NCI-H187 (cell line): Measurements from ENCODE around the gene KRTAP12-1.

Experiments
- DNase-seq, 2 experiments: peaks; one replicate each; lab custom pipeline; 2025; lab: John Stamatoyannopoulos, UW

KRTAP12-1 gene, protein sequence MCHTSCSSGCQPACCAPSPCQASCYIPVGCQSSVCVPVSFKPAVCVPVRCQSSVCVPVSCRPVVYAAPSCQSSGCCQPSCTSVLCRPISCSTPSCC

DNA sequence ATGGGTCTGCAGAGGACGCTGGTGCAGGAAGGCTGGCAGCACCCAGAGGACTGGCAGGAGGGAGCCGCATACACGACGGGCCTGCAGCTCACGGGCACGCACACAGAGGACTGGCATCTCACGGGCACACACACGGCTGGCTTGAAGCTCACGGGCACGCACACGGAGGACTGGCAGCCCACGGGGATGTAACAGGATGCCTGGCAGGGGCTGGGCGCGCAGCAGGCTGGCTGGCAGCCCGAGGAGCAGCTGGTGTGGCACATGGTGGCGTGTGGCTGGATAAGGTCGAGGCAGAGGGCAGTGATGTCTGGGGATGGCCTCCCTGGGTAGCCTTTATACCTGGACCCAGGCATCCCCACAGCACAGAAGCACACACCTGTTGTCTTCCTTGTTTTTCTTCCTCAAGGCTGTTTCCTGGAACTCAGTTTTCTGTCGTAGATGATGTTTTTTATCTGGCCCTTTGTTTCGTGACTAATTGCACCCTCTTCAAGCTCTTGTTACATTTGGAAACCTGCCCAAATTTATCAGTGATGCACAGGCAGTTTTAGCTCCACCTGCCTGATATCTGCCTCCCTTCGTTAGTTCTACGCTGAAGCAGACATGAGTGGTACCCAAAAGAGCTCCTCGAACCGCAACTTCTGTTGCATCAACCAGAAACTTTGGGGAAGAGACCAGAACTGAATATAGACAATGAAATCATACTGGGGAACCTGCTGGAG, at the start of gene KRTAP12-1:
TSS of gene KRTAP12-1 (minus strand) at position 303 of the 719 bp plus-strand sequence. CDS start at position 263, 40 bp downstream.
- peak; percentile 70 to 81 for DNase-seq

DNA sequence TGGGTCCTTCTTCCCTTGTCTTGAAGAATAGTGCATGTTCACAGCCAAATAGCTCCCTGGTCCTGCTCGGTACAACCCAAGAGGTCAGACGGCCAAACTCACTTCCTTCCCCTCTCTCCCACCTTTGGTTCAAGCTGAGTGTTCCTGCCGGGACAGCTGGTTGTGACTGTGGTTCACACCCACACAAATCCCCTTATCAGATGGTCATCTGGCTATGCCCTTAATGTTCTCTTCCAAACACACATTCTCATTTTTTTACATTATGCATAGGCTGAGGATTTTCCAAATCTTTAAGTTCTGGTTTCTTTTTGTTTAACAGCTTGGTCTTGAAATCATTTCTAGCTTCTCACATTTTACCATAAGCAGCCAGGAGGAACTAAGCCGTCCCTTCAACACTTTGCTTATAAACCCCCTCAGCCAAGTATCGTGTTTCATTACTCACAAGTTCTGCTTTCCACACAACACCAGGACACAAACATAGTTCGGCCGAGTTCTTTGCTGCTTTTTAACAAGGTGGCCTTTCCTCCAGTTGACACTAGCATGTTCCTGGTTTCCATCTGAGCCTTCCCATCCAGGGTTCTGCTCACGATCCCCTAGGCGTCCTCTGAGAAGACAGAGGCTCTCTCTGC, 49.1 kb upstream of the KRTAP12-1 start:
- DNase-seq = no peak

DNA sequence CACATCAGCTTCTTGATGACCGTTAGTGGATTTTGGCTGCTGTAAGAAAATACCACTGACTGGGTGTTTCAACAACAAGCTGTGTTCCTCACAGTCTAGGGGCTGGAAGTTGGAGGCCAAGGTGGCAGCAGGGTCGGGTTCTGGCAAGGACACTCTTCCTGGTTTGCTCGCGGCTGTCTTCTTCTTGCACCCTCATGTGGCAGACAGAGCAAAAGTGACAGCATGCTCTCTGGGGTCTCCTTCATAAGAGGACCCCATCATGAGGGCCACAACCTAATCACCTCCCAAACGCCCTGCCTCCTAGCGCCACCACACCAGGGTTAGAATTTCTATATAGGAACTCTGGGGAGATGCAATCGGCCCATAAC, 48.0 kb upstream of the KRTAP12-1 start:
- no peak for DNase-seq

DNA sequence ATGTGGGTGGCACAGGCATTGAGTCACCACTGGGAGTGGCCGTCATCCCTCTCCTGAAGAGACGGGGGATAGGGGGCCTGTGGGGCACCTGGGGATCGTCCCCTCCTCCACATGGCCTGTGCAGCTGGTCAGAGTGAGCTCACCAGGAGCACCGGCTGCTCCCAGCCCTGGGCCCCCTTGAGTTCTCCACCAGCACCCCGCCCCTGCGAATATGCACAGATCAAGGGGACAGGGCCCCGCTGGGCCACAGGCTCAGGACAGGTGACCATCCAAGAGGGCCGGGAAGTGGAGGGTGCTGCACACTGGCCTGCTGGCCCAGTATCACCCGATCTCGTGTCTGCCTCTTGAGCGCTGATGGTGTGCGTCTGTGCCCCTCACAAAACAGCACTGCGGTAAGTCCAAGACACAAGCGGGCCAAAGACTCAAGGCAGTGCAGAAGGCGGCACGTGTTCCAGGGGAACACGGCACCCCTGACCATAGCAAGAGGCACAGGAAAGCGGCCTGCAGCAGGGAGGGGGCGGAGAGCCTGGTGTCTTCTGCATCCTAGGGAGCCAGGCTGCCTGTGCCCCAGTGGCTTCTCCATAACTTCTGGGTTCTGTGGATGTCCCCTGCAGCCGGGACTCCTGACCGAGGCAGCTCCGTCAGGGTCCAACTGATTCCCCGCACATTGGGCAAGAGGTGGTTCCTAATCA, 47.5 kb upstream of the KRTAP12-1 start:
- no peak for DNase-seq

DNA sequence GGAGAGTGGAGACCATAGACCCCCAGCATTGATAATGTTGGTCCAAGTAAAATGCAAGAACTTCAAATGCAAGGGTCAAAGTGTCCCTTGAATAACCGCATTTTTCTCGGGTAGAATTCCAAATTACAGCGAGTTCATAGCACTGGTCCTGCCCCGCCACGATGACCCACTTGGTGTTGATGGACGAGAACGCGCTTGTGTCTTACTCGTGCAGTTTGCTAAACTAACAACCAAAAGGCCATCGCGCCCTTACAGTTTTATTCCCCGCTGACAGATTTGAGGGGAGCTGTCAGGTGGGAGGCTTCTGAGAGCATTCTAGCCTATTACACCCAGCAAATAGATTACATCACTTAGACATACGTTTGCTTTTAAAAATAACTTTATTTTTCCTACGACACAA, 46.8 kb upstream of the KRTAP12-1 start:
- DNase-seq = no peak

DNA sequence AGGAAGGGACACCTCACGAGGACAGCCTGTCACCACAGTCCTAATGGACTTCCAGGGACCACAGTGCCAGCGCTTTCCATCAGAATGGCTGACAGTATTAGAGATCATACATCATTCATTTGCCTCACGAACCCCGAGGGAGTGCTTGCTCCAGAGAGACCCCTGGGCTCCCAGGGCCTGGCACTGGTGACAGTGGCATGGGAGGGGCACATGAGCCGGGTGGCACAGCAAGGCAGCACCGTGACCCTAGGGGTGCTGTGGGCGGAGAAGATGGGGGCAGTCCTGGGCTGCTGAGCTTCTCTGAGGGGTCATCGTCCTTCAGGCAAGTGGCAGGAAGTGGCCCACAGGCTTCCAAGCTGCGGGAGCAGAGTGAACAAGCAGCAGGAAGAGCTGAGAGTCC, 45.8 kb upstream of the KRTAP12-1 start:
- DNase-seq = no peak

DNA sequence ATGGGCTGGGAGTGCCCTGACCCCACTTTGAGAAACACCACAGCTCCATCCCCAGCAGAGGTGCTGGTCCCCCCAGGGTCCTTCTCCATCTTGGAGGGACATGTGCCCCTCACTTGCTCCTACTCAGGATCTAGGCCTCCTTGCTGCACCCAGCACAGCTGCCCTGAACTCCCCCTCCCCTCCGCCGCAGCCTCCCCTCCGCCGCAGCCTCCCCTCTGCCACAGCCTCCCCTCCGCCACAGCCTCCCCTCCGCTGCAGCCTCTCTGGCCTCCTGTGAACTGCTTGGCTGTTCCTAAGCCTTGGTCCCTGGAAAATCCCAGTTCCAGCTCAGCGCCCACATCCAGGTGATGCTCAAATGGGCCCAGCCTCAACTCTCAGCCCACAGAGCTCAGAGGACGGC, 45.4 kb upstream of the KRTAP12-1 start:
- no peak for DNase-seq

DNA sequence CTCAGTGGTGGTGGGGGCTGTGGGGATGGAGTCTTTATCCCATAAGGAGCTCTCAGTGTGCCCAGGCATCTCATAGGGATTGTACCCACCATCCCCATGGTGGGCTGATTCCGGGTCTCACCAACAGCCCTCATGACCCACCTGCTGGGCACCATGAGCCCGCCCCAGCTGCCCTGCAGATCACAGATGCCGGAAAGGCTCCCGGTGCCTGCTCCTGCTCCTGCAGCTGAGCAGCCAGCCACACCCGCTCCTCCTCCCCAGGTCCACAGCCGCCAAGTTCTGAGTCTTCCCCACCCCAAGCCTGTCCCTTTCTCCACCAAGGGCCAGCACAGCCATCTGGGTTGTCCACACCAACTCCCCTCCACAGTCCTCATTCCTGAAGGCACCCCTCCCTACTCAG, 44.9 kb upstream of the KRTAP12-1 start:
- DNase-seq = no peak

DNA sequence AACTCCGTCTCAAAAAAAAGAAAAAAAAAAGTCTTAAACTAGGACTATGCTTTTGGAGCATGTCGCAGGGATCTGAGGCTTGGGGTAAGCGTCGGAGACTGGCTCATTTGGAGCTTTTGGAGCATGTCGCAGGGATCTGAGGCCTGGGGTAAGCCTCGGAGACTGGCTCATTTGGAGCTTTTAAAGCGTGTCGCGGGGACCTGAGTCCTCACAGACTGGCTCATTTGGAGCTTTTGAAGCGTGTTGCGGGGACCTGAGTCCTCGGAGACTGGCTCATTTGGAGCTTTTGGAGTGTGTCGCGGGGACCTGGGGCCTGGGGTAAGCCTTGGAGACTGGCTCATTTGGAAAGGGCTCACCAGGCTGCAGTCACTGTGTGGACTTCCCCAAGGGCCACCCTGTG, 43.0 kb upstream of the KRTAP12-1 start:
- DNase-seq = no peak

DNA sequence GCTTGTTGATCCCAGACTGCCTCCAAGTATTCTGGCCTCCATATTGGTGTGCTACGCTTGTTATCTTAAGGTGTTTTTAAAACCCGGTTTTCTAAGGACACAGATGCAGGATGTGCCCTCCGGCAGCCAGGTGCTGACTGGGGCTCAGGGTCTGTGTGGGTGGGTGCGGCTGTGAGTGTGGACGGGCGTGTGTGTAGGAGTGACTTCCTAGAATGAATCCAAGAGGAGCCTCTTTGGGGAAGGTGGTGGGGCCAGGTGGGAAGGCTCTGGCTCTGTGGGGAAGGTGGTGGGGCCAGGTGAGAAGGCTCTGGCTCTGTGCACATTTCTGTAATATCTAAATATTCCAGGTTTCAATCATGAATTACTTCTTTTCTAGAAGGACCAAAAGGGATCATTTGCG, 42.2 kb upstream of the KRTAP12-1 start:
- DNase-seq = no peak

DNA sequence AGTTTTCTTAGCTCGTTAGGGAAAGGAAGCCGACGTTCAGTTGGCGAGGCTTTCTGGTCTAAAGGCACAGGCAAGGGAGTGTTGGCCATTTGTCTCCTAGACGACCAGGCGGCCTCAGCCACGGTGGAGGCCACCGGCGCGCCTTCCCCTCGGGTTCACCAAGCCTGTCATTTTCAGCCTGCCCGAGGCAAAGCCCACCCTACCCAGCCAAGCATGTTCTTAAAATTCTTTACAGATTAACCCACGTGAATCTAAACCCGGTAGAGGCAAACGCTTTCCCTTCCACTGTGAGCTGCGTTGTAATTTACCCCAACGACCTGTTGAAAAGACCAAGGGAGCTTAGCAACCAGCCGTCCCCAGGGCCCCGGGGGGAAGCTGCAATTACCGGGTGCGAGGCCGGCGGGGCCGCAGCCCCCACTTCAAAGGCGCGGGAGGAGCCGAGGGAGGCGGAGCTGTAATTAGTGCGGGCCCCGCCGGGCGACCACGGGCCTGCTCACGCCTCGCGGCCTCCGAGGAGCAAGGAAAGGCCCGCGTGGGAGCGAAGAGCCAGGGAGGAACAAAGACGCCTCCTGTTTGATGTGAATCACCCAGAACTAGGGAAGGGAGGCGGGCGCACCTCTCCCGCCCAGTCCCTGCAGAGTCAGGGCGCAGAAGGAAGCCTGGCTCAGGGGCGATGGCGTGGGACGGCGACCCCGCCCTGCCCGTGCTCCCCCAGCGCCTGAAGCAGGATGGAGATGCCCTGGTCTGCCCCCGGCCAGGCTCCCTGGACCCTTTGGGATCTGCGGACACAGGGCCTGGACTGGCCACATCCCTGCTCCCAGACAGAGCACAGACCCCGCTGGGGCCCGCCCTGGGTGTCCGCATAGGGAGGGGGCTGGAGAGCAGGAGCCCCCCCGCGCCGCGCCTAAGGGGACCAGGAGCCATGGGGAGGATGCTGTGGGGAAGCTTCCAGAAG, 41.5 kb upstream of the KRTAP12-1 start:
- no peak for DNase-seq

DNA sequence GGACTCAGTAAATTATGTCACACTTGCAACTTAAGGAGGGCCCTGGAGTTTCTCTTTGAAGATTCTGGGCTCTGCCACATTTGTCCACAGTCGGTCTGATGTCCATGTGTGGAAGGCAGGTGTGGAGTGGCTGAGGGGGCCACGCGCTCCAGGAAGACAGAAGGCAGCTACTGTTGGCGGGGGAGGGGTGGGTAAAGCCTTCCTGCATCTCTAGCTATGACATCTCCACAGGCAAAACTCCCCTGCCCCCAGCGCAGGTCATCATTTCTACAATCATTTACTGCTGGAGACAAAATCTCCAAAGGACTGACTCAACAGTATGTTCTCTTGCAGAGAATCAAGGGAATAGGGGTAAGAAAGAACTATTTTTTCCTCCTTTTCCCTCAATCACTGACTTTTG, 40.8 kb upstream of the KRTAP12-1 start:
- no peak for DNase-seq

DNA sequence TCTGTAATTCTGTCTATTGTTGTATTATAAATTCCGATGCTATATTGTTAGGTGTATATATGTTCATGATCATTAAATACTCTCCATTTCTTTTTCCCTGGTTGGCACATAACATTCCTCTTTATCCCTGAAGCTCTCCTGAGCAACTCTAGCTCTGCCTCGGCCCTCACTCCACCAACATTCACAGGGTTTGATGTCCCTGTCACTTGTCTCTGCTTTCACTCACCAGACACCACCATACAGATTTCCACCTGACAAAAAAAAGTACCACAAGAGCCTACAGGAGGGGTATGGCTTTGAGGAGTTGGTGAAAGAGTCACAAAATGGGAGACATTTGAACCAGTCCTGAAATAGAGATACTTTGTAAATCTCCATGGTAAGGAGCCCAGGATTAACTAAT, 38.2 kb upstream of the KRTAP12-1 start:
- DNase-seq = no peak

DNA sequence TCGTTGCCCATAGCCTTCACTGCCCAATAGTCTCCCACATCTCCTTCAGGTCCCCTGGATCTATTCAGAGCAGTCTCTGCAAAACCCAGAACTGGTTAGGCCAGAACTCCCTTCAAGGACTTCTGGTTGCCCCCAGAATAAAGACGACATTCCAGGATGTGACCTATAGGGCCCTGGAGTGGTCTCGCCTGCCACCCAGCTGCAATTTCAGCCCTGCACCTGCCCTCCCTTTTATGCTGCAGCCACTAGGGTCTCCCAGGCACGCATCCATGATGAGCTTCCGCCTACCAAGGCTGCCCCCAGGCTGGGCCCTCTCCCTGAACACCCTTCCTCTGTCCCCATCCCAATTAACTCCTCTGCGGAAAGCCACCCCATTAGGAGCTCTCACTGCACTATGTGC, 36.6 kb upstream of the KRTAP12-1 start:
- DNase-seq = no peak

DNA sequence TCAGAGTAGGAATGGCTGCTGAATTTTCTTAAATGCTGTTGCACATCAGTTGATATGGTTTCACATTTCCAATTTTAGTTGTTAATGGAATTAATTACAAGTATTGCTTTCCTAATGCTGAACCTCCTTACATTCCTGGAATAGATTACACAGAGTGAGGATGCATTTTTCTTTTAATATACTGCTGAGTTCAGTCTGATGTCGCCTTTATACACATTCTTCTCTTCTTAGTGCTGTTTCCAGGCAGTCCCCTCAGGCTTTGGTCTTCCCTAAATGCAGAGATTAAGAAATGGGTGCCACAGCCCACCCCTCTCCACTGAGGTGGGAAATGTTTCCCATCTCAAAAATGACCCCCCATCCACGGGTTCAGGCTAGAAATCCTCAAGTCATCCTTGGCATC, 36.1 kb upstream of the KRTAP12-1 start:
- no peak for DNase-seq

DNA sequence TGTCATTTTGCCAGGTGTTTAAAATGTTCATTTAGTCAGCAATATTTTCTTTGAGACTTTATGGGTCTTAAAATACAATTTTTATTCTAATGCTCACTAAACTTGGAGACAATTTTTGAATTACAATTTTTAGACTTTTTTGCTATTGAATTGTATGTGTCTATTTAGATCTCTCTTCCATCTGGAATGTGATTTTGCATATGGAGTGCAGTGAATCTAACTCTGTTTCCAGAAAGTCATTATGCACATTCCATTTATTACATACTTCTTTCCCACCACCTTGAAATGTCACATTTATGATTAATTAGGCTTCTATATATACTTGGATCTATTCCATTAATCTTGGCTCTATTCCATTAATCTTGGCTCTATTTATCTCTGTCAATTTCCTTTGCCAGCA, 35.0 kb upstream of the KRTAP12-1 start:
- DNase-seq = no peak

DNA sequence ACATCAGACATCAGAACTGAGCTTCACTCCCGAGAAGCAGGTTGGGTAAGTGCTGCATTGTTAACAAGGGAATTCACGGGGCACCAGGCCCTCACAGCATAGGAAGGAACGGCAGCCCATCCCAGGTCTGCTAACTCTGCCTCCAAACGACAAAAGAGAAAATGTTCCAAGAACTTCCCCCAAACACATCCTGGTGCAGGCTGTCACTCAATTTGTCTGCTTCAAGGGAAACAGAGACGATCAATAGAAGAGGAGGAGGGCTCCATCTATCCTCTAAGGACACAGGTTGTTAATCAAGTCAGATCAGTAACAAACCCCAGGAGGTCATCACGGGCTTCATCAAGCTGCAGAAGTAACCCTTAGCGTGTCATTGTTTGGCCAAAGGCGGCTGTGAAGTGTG, 32.9 kb upstream of the KRTAP12-1 start:
- no peak for DNase-seq

DNA sequence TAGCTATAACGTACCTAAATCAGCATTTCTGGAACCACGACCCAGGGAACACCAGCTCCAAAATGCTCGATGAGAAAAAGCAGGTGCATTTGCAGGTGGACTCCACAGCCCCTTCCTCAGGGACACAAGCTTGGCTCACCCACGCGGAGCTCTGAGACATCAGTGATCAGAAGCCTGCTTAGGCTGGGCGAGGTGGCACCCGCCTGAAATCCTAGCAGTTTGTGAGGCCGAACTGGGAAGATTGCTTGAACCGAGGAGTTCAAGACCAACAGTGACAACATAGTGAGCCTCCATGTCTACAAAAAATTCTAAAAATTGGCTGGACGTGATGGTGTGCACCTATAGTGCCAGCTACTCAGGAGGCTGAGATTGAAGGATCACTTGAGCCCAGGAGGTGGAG, 31.9 kb upstream of the KRTAP12-1 start:
- no peak for DNase-seq

DNA sequence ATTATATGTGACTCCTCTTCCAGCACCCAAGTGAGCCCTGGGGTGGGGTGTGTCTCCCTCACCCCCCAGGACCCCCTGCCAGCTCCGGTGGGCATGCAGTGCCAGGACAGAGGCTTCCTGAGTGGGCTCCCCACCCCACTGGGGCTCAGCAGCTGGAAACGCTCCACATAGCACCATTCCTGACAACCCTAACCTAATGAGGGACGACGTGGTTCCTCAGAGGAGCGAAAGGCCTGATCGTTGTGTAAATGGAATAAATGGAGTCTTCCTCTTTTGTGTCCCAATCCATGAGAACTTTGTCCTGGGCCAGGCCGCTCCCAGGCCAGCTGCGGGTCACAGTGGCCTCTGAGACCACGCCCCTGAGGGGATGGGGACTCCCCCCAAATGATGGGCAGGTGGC, 31.2 kb upstream of the KRTAP12-1 start:
- no peak for DNase-seq

DNA sequence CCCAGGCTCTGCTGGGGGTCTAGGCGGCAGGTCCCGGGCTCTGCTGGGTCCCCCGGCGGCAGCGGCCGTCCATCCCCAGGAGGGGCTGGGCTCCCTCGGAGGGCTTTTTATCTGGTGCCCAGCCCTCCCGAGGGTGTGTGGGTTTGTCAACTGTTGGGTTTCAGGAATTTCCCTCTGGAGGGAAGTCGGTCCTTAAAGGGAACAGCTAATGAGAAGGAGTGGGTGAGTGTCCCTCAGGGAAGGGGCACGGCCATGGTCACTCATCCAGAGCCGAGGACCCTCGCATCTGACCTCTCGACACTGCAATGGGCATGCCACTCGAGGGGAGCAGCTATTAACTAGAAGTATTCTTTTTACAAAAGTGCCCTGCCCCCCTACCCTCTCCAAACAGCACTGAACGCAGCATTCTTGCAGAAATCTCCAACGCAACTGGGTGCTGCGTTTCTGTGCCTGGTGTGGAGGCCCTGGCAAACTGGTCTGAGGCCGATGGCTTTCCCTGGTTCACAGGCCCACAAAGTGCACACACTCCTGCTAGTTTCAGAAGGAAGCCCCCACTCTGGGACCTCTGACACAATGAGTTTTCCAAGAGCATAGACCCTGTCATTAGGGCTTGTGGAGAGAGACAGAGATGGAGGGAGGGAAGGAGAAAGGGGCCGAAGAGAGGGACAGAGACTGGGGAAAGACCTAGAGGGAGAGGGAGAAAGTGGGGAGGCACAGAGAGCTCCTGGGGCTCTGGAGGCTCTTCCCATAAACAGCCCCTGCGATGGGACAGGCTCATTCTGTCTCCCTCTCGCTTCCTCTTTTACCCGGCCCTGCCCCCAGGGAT, 30.5 kb upstream of the KRTAP12-1 start:
- DNase-seq = no peak
